Subcutaneous abdominal adipose tissue (tissue), 5 donors: ENCODE results near the gene CPNE1.
"Not testable (repeated sequence)": the region's sequence is repeated elsewhere in the genome, so short reads cannot be mapped to it uniquely, and the experiment has no call there.

Source experiments
- H3K27ac ChIP-seq: one replicate; pipeline ENCODE4 v1.7.0; 2013; ENCODE audit warnings: low read depth, mild to moderate bottlenecking, inconsistent platforms, low read length, moderate library complexity
- H3K27me3 ChIP-seq, 5 donors: one replicate each; pipeline ENCODE4 v1.7.0; 2013; ENCODE audit warnings: low read length in 5 of 5, inconsistent platforms in 1 of 5; ENCODE audit not compliant: control insufficient read depth in 5 of 5, insufficient read depth in 4 of 5
- H3K36me3 ChIP-seq, 5 donors: one replicate each; pipeline ENCODE4 v1.7.0; 2013; ENCODE audit warnings: low read length in 5 of 5; ENCODE audit not compliant: control insufficient read depth in 5 of 5, insufficient read depth in 5 of 5
- H3K4me1 ChIP-seq, 5 donors: one replicate each; pipeline ENCODE4 v1.7.0; 2013; ENCODE audit warnings: low read length in 5 of 5, mild to moderate bottlenecking in 3 of 5, moderate library complexity in 1 of 5; ENCODE audit not compliant: control insufficient read depth in 5 of 5, insufficient read depth in 5 of 5
- H3K4me3 ChIP-seq, 5 donors: one replicate each; pipeline ENCODE4 v1.7.0; 2013; ENCODE audit warnings: low read length in 5 of 5, low read depth in 1 of 5
- H3K9ac ChIP-seq, 5 donors: one replicate each; pipeline ENCODE4 v1.7.0; 2013; ENCODE audit warnings: low read length in 5 of 5, mild to moderate bottlenecking in 4 of 5, moderate library complexity in 3 of 5
- H3K9me3 ChIP-seq, 5 donors: one replicate each; pipeline ENCODE4 v1.7.0; 2013; ENCODE audit warnings: low read length in 5 of 5; ENCODE audit not compliant: control insufficient read depth in 5 of 5
- donor health status: healthy.
- donor health status: healthy.
- donor health status: healthy.
- donor health status: healthy.
- donor health status: healthy.

The CPNE1 gene

GRCh38 chr20:35697696-35698297 lies 33.1 kb upstream of the CPNE1 start:
- no peaks in the 10 kb centered on the region for H3K9me3 ChIP-seq
- H3K27me3 ChIP-seq, result no peaks in the 10 kb centered on the region
- peaks cover 4 to 38% (median 31%) of the 10 kb centered on the region in 5 donors for H3K36me3 ChIP-seq
- no peak overlapping the region for H3K27ac ChIP-seq
- peak overlapping the region in 4 of 5 donors; percentile 40 to 98 (median 92) for H3K9ac ChIP-seq
- peaks cover 4 to 27% (median 24%) of the 10 kb centered on the region in 5 donors for H3K4me1 ChIP-seq
- peak overlapping the region; percentile 76 to 98 (median 95) for H3K4me3 ChIP-seq

GRCh38 chr20:35695978-35696377 lies 31.3 kb upstream of the CPNE1 start:
- Histone ChIP-seq H3K9ac (no peak overlapping the region), H3K36me3 (peaks cover 3 to 31% (median 23%) of the 10 kb centered on the region in 5 donors), H3K27ac (no peak overlapping the region), H3K27me3 (no peaks in the 10 kb centered on the region), H3K4me3 (no peak overlapping the region), H3K9me3 (no peaks in the 10 kb centered on the region), H3K4me1 (peaks cover 4 to 27% (median 24%) of the 10 kb centered on the region in 5 donors)

GRCh38 chr20:35695245-35695749 lies 30.6 kb upstream of the CPNE1 start:
- Histone ChIP-seq H3K9ac (no peak overlapping the region), H3K27me3 (no peaks in the 10 kb centered on the region), H3K9me3 (no peaks in the 10 kb centered on the region), H3K36me3 (peaks cover 3 to 37% (median 28%) of the 10 kb centered on the region in 5 donors), H3K4me1 (peaks cover 4 to 25% (median 21%) of the 10 kb centered on the region in 5 donors), H3K4me3 (no peak overlapping the region), H3K27ac (no peak overlapping the region)

GRCh38 chr20:35690265-35690664 lies 25.6 kb upstream of the CPNE1 start:
- no peaks in the 10 kb centered on the region for H3K4me1 ChIP-seq
- no peaks in the 10 kb centered on the region for H3K9me3 ChIP-seq
- no peak overlapping the region for H3K9ac ChIP-seq
- no peak overlapping the region for H3K4me3 ChIP-seq
- H3K27me3 ChIP-seq, result no peaks in the 10 kb centered on the region
- no peak overlapping the region for H3K27ac ChIP-seq
- H3K36me3 ChIP-seq, result peaks cover 4 to 59% (median 40%) of the 10 kb centered on the region in 5 donors

DNA sequence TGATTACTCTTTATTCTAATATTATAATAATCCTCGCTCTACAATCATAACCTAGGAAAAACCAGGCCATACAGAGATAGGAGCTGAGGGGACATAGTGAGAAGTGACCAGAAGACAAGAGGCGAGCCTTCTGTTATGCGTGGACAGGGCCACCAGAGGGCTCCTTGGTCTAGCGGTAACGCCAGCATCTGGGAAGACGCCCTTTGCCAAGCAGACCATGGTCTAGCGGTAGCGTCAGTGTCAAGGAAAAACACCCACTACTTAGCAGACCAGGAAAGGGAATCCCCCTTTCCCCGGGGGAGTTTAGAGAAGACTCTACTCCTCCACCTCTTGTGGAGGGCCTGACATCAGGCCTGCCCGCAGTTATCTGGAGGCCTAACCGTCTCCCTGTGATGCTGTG lies 22.2 kb upstream of the CPNE1 start:
- H3K27ac ChIP-seq, H3K9me3 ChIP-seq, H3K27me3 ChIP-seq, H3K4me3 ChIP-seq, H3K9ac ChIP-seq, H3K4me1 ChIP-seq: not testable (repeated sequence)
- peaks cover 6 to 48% (median 36%) of the 10 kb centered on the region in 5 donors for H3K36me3 ChIP-seq

GRCh38 chr20:35685368-35685767 lies 20.7 kb upstream of the CPNE1 start:
- H3K4me1 ChIP-seq, H3K27ac ChIP-seq, H3K27me3 ChIP-seq, H3K9ac ChIP-seq, H3K4me3 ChIP-seq, H3K9me3 ChIP-seq: not testable (repeated sequence)
- peaks cover 13 to 55% (median 39%) of the 10 kb centered on the region in 5 donors for H3K36me3 ChIP-seq

- peaks cover 8 to 33% (median 26%) of the 10 kb centered on the region in 5 donors for H3K36me3 ChIP-seq
These were observed 17.3 kb upstream of the CPNE1 start for GRCh38 chr20:35681960-35682359.

GRCh38 chr20:35680452-35681183 lies 15.9 kb upstream of the CPNE1 start:
- Histone ChIP-seq H3K4me3 (no peak overlapping the region), H3K4me1 (peaks cover 0 to 4% (median 0%) of the 10 kb centered on the region in 5 donors), H3K9me3 (no peaks in the 10 kb centered on the region), H3K27me3 (no peaks in the 10 kb centered on the region), H3K9ac (no peak overlapping the region), H3K36me3 (peaks cover 8 to 31% (median 20%) of the 10 kb centered on the region in 5 donors), H3K27ac (no peak overlapping the region)

More at GRCh38 chr20:35681960-35682359, 17.3 kb upstream of the CPNE1 start:
- Histone ChIP-seq H3K9me3 (no peaks in the 10 kb centered on the region), H3K27ac (no peak overlapping the region), H3K27me3 (no peaks in the 10 kb centered on the region), H3K4me3 (no peak overlapping the region), H3K4me1 (peaks cover 0 to 4% (median 0%) of the 10 kb centered on the region in 5 donors), H3K9ac (no peak overlapping the region)

GRCh38 chr20:35674921-35675320 lies 10.2 kb upstream of the CPNE1 start:
- no peak overlapping the region for H3K9ac ChIP-seq
- H3K27me3 ChIP-seq, result no peaks in the 10 kb centered on the region
- no peak overlapping the region for H3K4me3 ChIP-seq
- no peak overlapping the region for H3K27ac ChIP-seq
- H3K4me1 ChIP-seq, result peaks cover 0 to 4% (median 0%) of the 10 kb centered on the region in 5 donors
- peaks cover 24 to 62% (median 50%) of the 10 kb centered on the region in 5 donors for H3K36me3 ChIP-seq
- no peaks in the 10 kb centered on the region for H3K9me3 ChIP-seq

DNA sequence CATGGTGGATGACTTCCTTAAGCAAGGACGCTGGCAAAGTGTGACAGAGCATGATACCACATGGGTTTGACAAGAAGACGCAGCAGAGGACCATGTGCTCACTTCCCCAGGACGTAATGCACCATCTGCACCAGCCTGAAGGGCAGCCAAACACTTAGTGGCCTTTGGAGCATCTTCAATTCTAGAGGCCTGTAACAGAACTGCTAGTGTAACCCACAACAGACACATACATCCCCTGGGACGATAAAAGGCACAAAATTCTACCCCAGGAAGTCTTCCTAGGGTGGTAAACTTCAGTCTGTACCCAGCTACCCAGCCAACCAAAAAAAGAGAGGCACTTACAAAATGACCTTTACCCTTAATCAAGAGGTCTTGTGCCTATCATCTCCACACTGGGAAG lies 9.2 kb upstream of the CPNE1 start:
- Histone ChIP-seq H3K4me3 (no peak overlapping the region), H3K4me1 (no peaks in the 10 kb centered on the region), H3K27ac (no peak overlapping the region), H3K36me3 (peaks cover 25 to 72% (median 56%) of the 10 kb centered on the region in 5 donors), H3K27me3 (no peaks in the 10 kb centered on the region), H3K9me3 (no peaks in the 10 kb centered on the region), H3K9ac (no peak overlapping the region)
